K562 (cell line): ENCODE results near the gene PRDX1. TPM values are rescaled to one million over a fixed set of nuclear protein-coding genes. Genes with fewer than 3 reads are reported as not detected.

Source experiments
- ATAC-seq: fragments of 200-7000 bp; cut with Tn5 transposase; 3 replicates; pipeline ENCODE4 v1.9.1; 2020; ENCODE audit warnings: moderate library complexity
- BruUV-seq: library from RNA; stranded (reverse); fragments of 400-500 nt; replicated peaks from 2 replicates; lab custom pipeline; 2021; lab: Mats Ljungman, UMichigan
- CTCF ChIA-PET: fragments of 300-600 bp; formaldehyde crosslinking; extraction: SDS; loops from one replicate; lab custom pipeline; 2021; ENCODE audit warnings: low intra/inter-chr PET ratio; lab: Yijun Ruan, JAX
- POLR2A ChIA-PET: fragments of 300-600, 350-650 bp; sonication (Branson Sonifier 250); formaldehyde crosslinking; extraction: SDS; loops from one replicate; lab custom pipeline; 2021; ENCODE audit warnings: antibody characterized with exemption, inconsistent platforms; lab: Yijun Ruan, JAX
- DNase-seq, 4 experiments: peaks; one replicate each; pipeline versions ENCODE4 v3.0.0 to v3.0.0-alpha.2; 2011 to 2018; ENCODE audit warnings: low spot score in 3 of 4, mixed read lengths in 3 of 4; ENCODE audit errors: extremely low read depth in 1 of 4
- FAIRE-seq: peaks from 2 replicates; lab custom pipeline; 2011; peaks lifted over from hg19 to GRCh38; lab: Jason Lieb, UNC
- H2AFZ ChIP-seq: 2 replicates; pipeline ENCODE4 v1.6.0; 2011; ENCODE audit warnings: low read depth, low read length, control low read depth, inconsistent platforms
- H3K27ac ChIP-seq: fragments of 200-600 bp; 3 replicates; pipeline ENCODE4 v1.8.0; 2011; ENCODE audit warnings: low read depth, mild to moderate bottlenecking, control low read depth, inconsistent platforms, low read length, moderate library complexity, mixed read lengths; ENCODE audit errors: extremely low read depth
- H3K27me3 ChIP-seq, 2 experiments: fragments of 300-600 bp in 1 of 2; 2 replicates in 1 of 2; 3 replicates in 1 of 2; pipeline versions ENCODE4 v1.6.0 to v1.8.0; 2011; ENCODE audit warnings: inconsistent platforms in 2 of 2, low read length in 2 of 2, mild to moderate bottlenecking in 1 of 2, mixed read lengths in 1 of 2, moderate library complexity in 1 of 2; ENCODE audit not compliant: control insufficient read depth in 2 of 2, insufficient read depth in 2 of 2
- H3K36me3 ChIP-seq: fragments of 300-600 bp; 3 replicates; pipeline ENCODE4 v1.8.0; 2011; ENCODE audit warnings: mild to moderate bottlenecking, low read length, inconsistent platforms; ENCODE audit not compliant: control insufficient read depth, insufficient read depth
- H3K4me1 ChIP-seq, 2 experiments: fragments of 200-600 bp in 1 of 2; replicated peaks in 1 of 2; 2 replicates in 1 of 2; 3 replicates in 1 of 2; pipeline versions ENCODE4 v1.5.1 to v1.8.0; 2011; ENCODE audit warnings: inconsistent platforms in 2 of 2, low read length in 2 of 2, mild to moderate bottlenecking in 1 of 2, mixed read lengths in 1 of 2, moderate library complexity in 1 of 2; ENCODE audit not compliant: control insufficient read depth in 2 of 2, insufficient read depth in 2 of 2
- H3K4me2 ChIP-seq: 2 replicates; pipeline ENCODE4 v1.6.1; 2011; ENCODE audit warnings: low read length, control low read depth, inconsistent platforms, mixed read lengths; ENCODE audit not compliant: insufficient read depth
- H3K4me3 ChIP-seq: fragments of 200-600 bp; sonication (generic), shearing (Covaris generic); 2 replicates; pipeline ENCODE4 v1.5.1; 2016; ENCODE audit warnings: control low read depth, inconsistent platforms
- H3K79me2 ChIP-seq: fragments of 200-600 bp; 3 replicates; pipeline ENCODE4 v1.8.0; 2011; ENCODE audit warnings: low read length, inconsistent platforms; ENCODE audit not compliant: control insufficient read depth, insufficient read depth
- H3K9ac ChIP-seq, 2 experiments: 2 replicates each; pipeline versions ENCODE4 v1.6.0 to v1.6.1; 2011; ENCODE audit warnings: low read depth in 2 of 2, low read length in 2 of 2, control low read depth in 1 of 2, inconsistent platforms in 1 of 2, mild to moderate bottlenecking in 1 of 2, mixed read lengths in 1 of 2; ENCODE audit not compliant: insufficient read depth in 1 of 2
- H3K9me1 ChIP-seq: one replicate; pipeline ENCODE4 v1.6.0; 2011; ENCODE audit warnings: inconsistent platforms, mild to moderate bottlenecking, low read length, moderate library complexity; ENCODE audit not compliant: control insufficient read depth, insufficient read depth
- H3K9me3 ChIP-seq: replicated peaks from 2 replicates; pipeline ENCODE4 v1.5.1; 2011; ENCODE audit warnings: low read depth, low read length, inconsistent platforms; ENCODE audit not compliant: control insufficient read depth, insufficient read depth
- H4K20me1 ChIP-seq: replicated peaks from 2 replicates; pipeline ENCODE4 v1.6.1; 2011; ENCODE audit warnings: low read length, inconsistent platforms, mixed read lengths; ENCODE audit not compliant: control insufficient read depth, insufficient read depth
- DEAF1 ChIP-seq: fragments of 450-650 bp; formaldehyde crosslinking; IDR thresholded peaks from 2 replicates; pipeline ENCODE4 v1.4.0; 2020; ENCODE audit warnings: mild to moderate bottlenecking, moderate library complexity
- EGR1 ChIP-seq: fragments of 450-650 bp; conservative IDR thresholded peaks from 2 replicates; pipeline ENCODE4 v1.6.1; 2017; ENCODE audit warnings: mild to moderate bottlenecking
- KAT7 ChIP-seq: sonication (generic); formaldehyde crosslinking; IDR thresholded peaks from 2 replicates; pipeline ENCODE4 v1.8.0; 2022; ENCODE audit warnings: missing genetic modification reagents, mild to moderate bottlenecking, borderline replicate concordance
- MAFG ChIP-seq: fragments of 450-650 bp; conservative IDR thresholded peaks from 2 replicates; pipeline ENCODE4 v1.6.1; 2016; ENCODE audit warnings: missing genetic modification characterization, missing compliant biosample characterization
- MAX ChIP-seq: sonication (generic); formaldehyde crosslinking; IDR thresholded peaks from 2 replicates; pipeline ENCODE4 v1.9.0; 2022; ENCODE audit warnings: mild to moderate bottlenecking, missing genetic modification reagents
- MAZ ChIP-seq, 2 experiments: fragments of 450-650 bp in 1 of 2; sonication (generic) in 1 of 2; formaldehyde crosslinking; IDR thresholded peaks in 1 of 2; conservative IDR thresholded peaks in 1 of 2; 2 replicates each; pipeline versions ENCODE4 v1.4.0 to v1.5.0; 2020; ENCODE audit warnings: mild to moderate bottlenecking in 1 of 2, missing genetic modification reagents in 1 of 2
- PHB ChIP-seq: fragments of 250-450 bp; sonication (Bioruptor Pico); IDR thresholded peaks from 2 replicates; pipeline ENCODE4 v1.5.0; 2021
- RAD21 ChIP-seq, 2 experiments: fragments of 250-450 bp in 1 of 2; fragments of 450-650 bp in 1 of 2; sonication (Bioruptor Pico) in 1 of 2; formaldehyde crosslinking in 1 of 2; IDR thresholded peaks in 1 of 2; conservative IDR thresholded peaks in 1 of 2; 2 replicates each; pipeline versions ENCODE4 v1.4.0 to v1.8.0; 2020 to 2022; ENCODE audit warnings: mild to moderate bottlenecking in 2 of 2, moderate library complexity in 1 of 2
- SOX6 ChIP-seq: fragments of 450-650 bp; IDR thresholded peaks from 2 replicates; pipeline ENCODE4 v1.6.1; 2014; ENCODE audit warnings: mild to moderate bottlenecking
- ZNF239 ChIP-seq: fragments of 250-450 bp; sonication (Bioruptor Pico); IDR thresholded peaks from 2 replicates; pipeline ENCODE4 v1.4.0; 2020; ENCODE audit warnings: mild to moderate bottlenecking
- ZNF696 ChIP-seq: fragments of 250-450 bp; sonication (Bioruptor Pico); conservative IDR thresholded peaks from 2 replicates; pipeline ENCODE4 v1.4.0; 2020; ENCODE audit warnings: mild to moderate bottlenecking, moderate library complexity
- WGBS: fragments of 100-300 bp; shearing (Covaris generic); methylation state at CpG from one replicate; pipeline ENCODE4 v1.1.6; 2016; ENCODE audit warnings: low coverage, mixed read lengths; ENCODE audit not compliant: insufficient coverage; ENCODE audit errors: missing lambda C conversion rate; 5-methylcytosine and 5-hydroxymethylcytosine counted together
- in situ Hi-C: fragments of 300-500 bp; cut with MboI; formaldehyde crosslinking; loops from 4 replicates; pipeline ENCODE4 v1.15.0; 2018; ENCODE audit warnings: inconsistent platforms, mixed read lengths
- intact Hi-C: fragments of 100-400 bp; cut with micrococcal nuclease; formaldehyde crosslinking; loops from 2 replicates; pipeline ENCODE4 v1.14.2; 2022
- polyA plus RNA-seq, 8 experiments: library from polyadenylated mRNA; depleted of rRNA in 4 of 8; stranded (reverse) in 5 of 8; unstranded in 3 of 8; fragments of >200 nt; fragmentation: Nextera tagmentation in 2 of 8; fragmentation: Illumina TruSeq in 1 of 8; extraction: Ambion mirVana in 2 of 8; extraction: Trizol in 1 of 8; gene quantifications; 2 replicates each; pipeline versions ENCODE4 v1.2.1 to v1.2.3, GENCODE V29; 2011 to 2014; ENCODE audit warnings: inconsistent platforms in 1 of 8, missing spikeins in 1 of 8
- total RNA-seq, 7 experiments: library from RNA; depleted of rRNA in 6 of 7; stranded (reverse); fragments of >200 nt in 6 of 7; fragmentation: Illumina TruSeq in 2 of 7; extraction: Trizol in 2 of 7; gene quantifications; 2 replicates each; pipeline versions ENCODE4 v1.2.1 to v1.2.3, GENCODE V29; 2011 to 2021; ENCODE audit warnings: low replicate concordance in 1 of 7
- TF ChIP-seq, protein P1 (sequence below): fragments of 450-650 bp; IDR thresholded peaks from 2 replicates; pipeline ENCODE4 v1.6.1; 2014; ENCODE audit warnings: low read depth, mild to moderate bottlenecking, moderate library complexity, borderline replicate concordance
- TF ChIP-seq, protein P2 (sequence below), 2 experiments: IDR thresholded peaks in 1 of 2; conservative IDR thresholded peaks in 1 of 2; 2 replicates each; pipeline ENCODE4 v1.6.1; 2016; ENCODE audit warnings: low read depth in 2 of 2, mild to moderate bottlenecking in 1 of 2, missing compliant biosample characterization in 1 of 2, missing genetic modification characterization in 1 of 2, moderate library complexity in 1 of 2

Gene PRDX1
- total and polyA plus RNA-seq, 9 of the 15 experiments (the other 6 are each of a cell fraction or from before 2014, with no cell fraction given), result 748 to 2,388 (median 1,045) TPM

- Histone ChIP-seq H3K36me3 (no peaks in the 10 kb centered on the region), H3K27ac (no peak overlapping the region), H3K27me3 (no peaks in the 10 kb centered on the region), H4K20me1 (no peaks in the 10 kb centered on the region), H3K4me2 (no peak overlapping the region), H3K9ac (no peak overlapping the region), H3K9me3 (peaks cover 4% of the 10 kb centered on the region; the same call in 1 of the 2 replicates), H2AFZ (peak overlapping the region; percentile 20; the same call in 1 of the 2 replicates), H3K79me2 (no peaks in the 10 kb centered on the region), H3K4me1 (peaks cover 9 to 16% of the 10 kb centered on the region in 2 experiments; a peak in 4 of 5 replicates), H3K9me1 (no peaks in the 10 kb centered on the region), H3K4me3 (no peak overlapping the region)
- DNase-seq (peak; percentile 51 to 77 (median 62)), ATAC-seq (peak; percentile 49), FAIRE-seq (peak; percentile 84)
- CTCF ChIA-PET, result interaction anchor here (0.7 to 5.8 kb wide), 10 partner anchors 129 to 784 kb away, joined by 3 to 106 read pairs (median 4); partner anchors contain the start of genes MUTYH and TOE1
- POLR2A ChIA-PET, result interaction anchor here (0.5 to 1.9 kb wide), 17 partner anchors 15 to 771 kb away, joined by 3 to 10 read pairs (median 3); partner anchors contain the start of genes NASP, PRDX1, RPS8 and TOE1
- no TSS peak for BruUV-seq
- intact Hi-C loops (loop anchor here (1.0 to 5.0 kb wide), 5 partner anchors 133 to 761 kb away; partner anchors contain the start of genes MUTYH, RNU5D-1 and TOE1), in situ Hi-C loops (loop anchor here (5.0 to 10.0 kb wide), 3 partner anchors 146 to 688 kb away; partner anchors contain the start of genes BTBD19, DYNLT4, HECTD3 and PLK3)
- WGBS, result 12% methylated on average over 2 of the region's 2 CpGs
- TF ChIP-seq MAZ (CRISPR knock-in tag; conservative IDR thresholded peaks at IDR 0.05 in 1 of 2, IDR thresholded peaks at IDR 0.05 in 1 of 2), result 0 out of 4 replicates have a peak, but pooled peaks of 1 of the 2 experiments have one; percentile 14
- no peak for TF ChIP-seq ZNF696 (CRISPR knock-in tag)
- TF ChIP-seq KAT7 (CRISPR knock-in tag), result no peak
- peak; percentile 97 to 98 for TF ChIP-seq RAD21 (CRISPR knock-in tag; conservative IDR thresholded peaks at IDR 0.05 in 1 of 2, IDR thresholded peaks at IDR 0.05 in 1 of 2)
- TF ChIP-seq, protein P1, sequence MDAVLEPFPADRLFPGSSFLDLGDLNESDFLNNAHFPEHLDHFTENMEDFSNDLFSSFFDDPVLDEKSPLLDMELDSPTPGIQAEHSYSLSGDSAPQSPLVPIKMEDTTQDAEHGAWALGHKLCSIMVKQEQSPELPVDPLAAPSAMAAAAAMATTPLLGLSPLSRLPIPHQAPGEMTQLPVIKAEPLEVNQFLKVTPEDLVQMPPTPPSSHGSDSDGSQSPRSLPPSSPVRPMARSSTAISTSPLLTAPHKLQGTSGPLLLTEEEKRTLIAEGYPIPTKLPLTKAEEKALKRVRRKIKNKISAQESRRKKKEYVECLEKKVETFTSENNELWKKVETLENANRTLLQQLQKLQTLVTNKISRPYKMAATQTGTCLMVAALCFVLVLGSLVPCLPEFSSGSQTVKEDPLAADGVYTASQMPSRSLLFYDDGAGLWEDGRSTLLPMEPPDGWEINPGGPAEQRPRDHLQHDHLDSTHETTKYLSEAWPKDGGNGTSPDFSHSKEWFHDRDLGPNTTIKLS, result 0 out of 2 replicates have a peak, but pooled peaks have one; percentile 28
- peak; percentile 95 for TF ChIP-seq DEAF1
- no peak for TF ChIP-seq MAFG (tag)
- TF ChIP-seq ZNF239 (CRISPR knock-in tag), result 0 out of 2 replicates have a peak, but pooled peaks have one; percentile 28
- TF ChIP-seq SOX6, result peak; percentile 20; the same call in 1 of the 2 replicates
- TF ChIP-seq, protein P2, sequence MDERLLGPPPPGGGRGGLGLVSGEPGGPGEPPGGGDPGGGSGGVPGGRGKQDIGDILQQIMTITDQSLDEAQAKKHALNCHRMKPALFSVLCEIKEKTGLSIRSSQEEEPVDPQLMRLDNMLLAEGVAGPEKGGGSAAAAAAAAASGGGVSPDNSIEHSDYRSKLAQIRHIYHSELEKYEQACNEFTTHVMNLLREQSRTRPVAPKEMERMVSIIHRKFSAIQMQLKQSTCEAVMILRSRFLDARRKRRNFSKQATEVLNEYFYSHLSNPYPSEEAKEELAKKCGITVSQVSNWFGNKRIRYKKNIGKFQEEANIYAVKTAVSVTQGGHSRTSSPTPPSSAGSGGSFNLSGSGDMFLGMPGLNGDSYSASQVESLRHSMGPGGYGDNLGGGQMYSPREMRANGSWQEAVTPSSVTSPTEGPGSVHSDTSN (CRISPR knock-in tag; IDR thresholded peaks at IDR 0.05; ENCODE audit: low read depth), result no peak
- TF ChIP-seq, protein P2 (tag; conservative IDR thresholded peaks at IDR 0.05; ENCODE audit: low read depth), result peak; percentile 38; the same call in 1 of the 2 replicates
- no peak for TF ChIP-seq EGR1
- TF ChIP-seq MAX (CRISPR knock-in tag), result 0 out of 2 replicates have a peak, but pooled peaks have one; percentile 18
- TF ChIP-seq PHB, result no peak
Observed at GRCh38 chr1:45493116-45493697, 28.5 kb downstream of the PRDX1 start.
